HG03342 (cell line): Measurements from ENCODE around the gene TMEM260.
A peak's percentile ranks its signal among the peaks of the same experiment; 100 is the strongest.

Source experiments
- ATAC-seq: cut with Tn5 transposase; IDR thresholded peaks from one replicate; pipeline ENCODE4 v1.9.1; 2021; ENCODE audit warnings: mild to moderate bottlenecking, moderate library complexity; ENCODE audit not compliant: unreplicated experiment

Gene TMEM260

GRCh38 chr14:56579345-56580220 lies at the start of gene TMEM260:
TSS of gene TMEM260 (plus strand) at chr14:56579798. CDS start at chr14:56579915, 117 bp downstream.
- peak; percentile 85 for ATAC-seq

- ATAC-seq = no peak
Observed at GRCh38 chr14:56532546-56532945, 47.1 kb upstream of the TMEM260 start.

- ATAC-seq = no peak
Observed at GRCh38 chr14:56534656-56535055, 44.9 kb upstream of the TMEM260 start.

GRCh38 chr14:56539862-56540261 lies 39.7 kb upstream of the TMEM260 start:
- no peak for ATAC-seq

GRCh38 chr14:56543436-56543835 lies 36.2 kb upstream of the TMEM260 start:
- ATAC-seq = no peak

- ATAC-seq = no peak
Observed at GRCh38 chr14:56549721-56550120, 29.9 kb upstream of the TMEM260 start.

GRCh38 chr14:56552615-56553014 lies 27.0 kb upstream of the TMEM260 start:
- no peak for ATAC-seq

- no peak for ATAC-seq
Observed at GRCh38 chr14:56554301-56554700, 25.3 kb upstream of the TMEM260 start.

GRCh38 chr14:56555921-56556570 lies 23.6 kb upstream of the TMEM260 start:
- no peak for ATAC-seq

- ATAC-seq = no peak
Observed at GRCh38 chr14:56559182-56559581, 20.4 kb upstream of the TMEM260 start.

GRCh38 chr14:56561606-56562005 lies 18.0 kb upstream of the TMEM260 start:
- no peak for ATAC-seq

- no peak for ATAC-seq
Observed at GRCh38 chr14:56562883-56563282, 16.7 kb upstream of the TMEM260 start.

GRCh38 chr14:56569174-56569573 lies 10.4 kb upstream of the TMEM260 start:
- ATAC-seq = no peak

- no peak for ATAC-seq
Observed at GRCh38 chr14:56570295-56570694, 9.3 kb upstream of the TMEM260 start.

- peak; percentile 6 for ATAC-seq
Observed at GRCh38 chr14:56580221-56580711, 668 bp downstream of the TMEM260 start.

- ATAC-seq = no peak
Observed at GRCh38 chr14:56581041-56581727, 1.6 kb downstream of the TMEM260 start.

- no peak for ATAC-seq
Observed at GRCh38 chr14:56585461-56586084, 6.0 kb downstream of the TMEM260 start.

- ATAC-seq = no peak
Observed at GRCh38 chr14:56587701-56588100, 8.1 kb downstream of the TMEM260 start.

- ATAC-seq = no peak
Observed at GRCh38 chr14:56590535-56590960, 10.9 kb downstream of the TMEM260 start.

GRCh38 chr14:56592746-56593544 lies 13.3 kb downstream of the TMEM260 start:
- ATAC-seq = no peak
